SU-DHL-6 (cell line): ENCODE results near the gene COX7A2.

Experiments used
- H2AFZ ChIP-seq: fragments of 200-600 bp; sonication (generic); 2 replicates; pipeline ENCODE4 v1.6.1; 2014; ENCODE audit warnings: low read depth, mild to moderate bottlenecking, moderate library complexity, mixed read lengths, antibody characterized with exemption, low read length; ENCODE audit not compliant: severe bottlenecking
- H3F3A ChIP-seq: fragments of 200-600 bp; shearing (Covaris generic); 2 replicates; pipeline ENCODE4 v1.6.0; 2016; ENCODE audit warnings: antibody characterized with exemption, mild to moderate bottlenecking; ENCODE audit not compliant: insufficient read depth
- H3K27ac ChIP-seq: fragments of 200-600 bp; sonication (generic); 2 replicates; pipeline ENCODE4 v1.5.1; 2016; ENCODE audit warnings: low read depth, mild to moderate bottlenecking, low read length, moderate library complexity, mixed read lengths
- H3K27me3 ChIP-seq: fragments of 200-600 bp; sonication (generic), shearing (Covaris generic); 2 replicates; pipeline ENCODE4 v1.6.0; 2014; ENCODE audit warnings: mild to moderate bottlenecking, low read length
- H3K36me3 ChIP-seq: fragments of 200-600 bp; sonication (generic); 2 replicates; pipeline ENCODE4 v1.6.1; 2014; ENCODE audit warnings: mild to moderate bottlenecking, low read length, mixed read lengths
- H3K4me2 ChIP-seq: fragments of 300-600, 200-600 bp; shearing (Covaris generic), sonication (generic); 2 replicates; pipeline ENCODE4 v1.6.0; 2014; ENCODE audit warnings: low read length, low read depth, mild to moderate bottlenecking; ENCODE audit not compliant: poor library complexity, severe bottlenecking
- H3K4me3 ChIP-seq: fragments of 200-600 bp; sonication (generic); 2 replicates; pipeline ENCODE4 v1.5.1; 2014; ENCODE audit warnings: antibody characterized with exemption, low read length, mild to moderate bottlenecking, mixed read lengths; ENCODE audit not compliant: insufficient read depth, poor library complexity, severe bottlenecking
- H3K79me2 ChIP-seq: fragments of 200-600 bp; sonication (generic); 2 replicates; pipeline ENCODE4 v1.6.1; 2014; ENCODE audit warnings: mild to moderate bottlenecking, low read length, moderate library complexity; ENCODE audit not compliant: insufficient read depth
- H3K9ac ChIP-seq: fragments of 200-600 bp; sonication (generic); 2 replicates; pipeline ENCODE4 v1.7.0; 2014; ENCODE audit warnings: mild to moderate bottlenecking, low read length
- H3K9me2 ChIP-seq: fragments of 200-600 bp; sonication (generic); replicated peaks from 2 replicates; pipeline ENCODE4 v1.6.1; 2014; ENCODE audit warnings: low read length; ENCODE audit not compliant: insufficient read depth
- H3K9me3 ChIP-seq: fragments of 200-600 bp; sonication (generic); 2 replicates; pipeline ENCODE4 v1.6.1; 2014; ENCODE audit warnings: low read length, mixed read lengths; ENCODE audit not compliant: insufficient read depth
- H4K20me1 ChIP-seq: fragments of 200-600 bp; sonication (generic); 2 replicates; pipeline ENCODE4 v1.6.1; 2014; ENCODE audit warnings: low read depth, mild to moderate bottlenecking, antibody characterized with exemption, low read length, moderate library complexity, mixed read lengths
- EZH2phosphoT487 ChIP-seq: fragments of 200-600 bp; sonication (generic), shearing (Covaris generic); conservative IDR thresholded peaks from 2 replicates; pipeline ENCODE4 v1.6.1; 2018; ENCODE audit warnings: mild to moderate bottlenecking, antibody characterized with exemption, low read length, moderate library complexity, mixed read lengths
- TF ChIP-seq, protein P1 (sequence below): fragments of 200-600 bp; sonication (generic); IDR thresholded peaks from one replicate; pipeline ENCODE4 v1.5.1; 2017; ENCODE audit warnings: antibody characterized with exemption, mild to moderate bottlenecking, low read length, moderate library complexity; ENCODE audit not compliant: insufficient read depth, poor library complexity, severe bottlenecking

Gene COX7A2

DNA sequence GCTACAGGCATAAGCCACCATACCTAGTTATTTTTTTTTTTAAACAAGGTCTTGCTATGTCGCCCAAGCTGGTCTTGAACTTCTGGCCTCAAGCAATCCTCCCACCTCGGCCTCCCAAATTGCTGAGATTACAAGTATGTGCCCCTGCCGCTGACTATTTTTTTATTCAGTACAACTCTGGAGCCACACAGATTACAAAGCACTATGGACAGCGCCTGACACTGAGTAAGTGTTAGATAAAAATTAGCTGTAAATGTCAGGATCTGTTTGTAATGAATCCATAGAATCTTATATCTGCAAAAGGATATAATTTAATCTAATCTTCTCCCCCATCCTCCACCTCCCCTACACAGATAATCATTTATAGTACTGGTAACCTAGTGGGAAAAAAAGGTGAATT lies 22.5 kb downstream of the COX7A2 start:
- H3K9me2 ChIP-seq, result no peaks in the 10 kb centered on the region
- no peaks in the 10 kb centered on the region for H3K79me2 ChIP-seq
- no peaks in the 10 kb centered on the region for H4K20me1 ChIP-seq
- no peak overlapping the region for H3K4me2 ChIP-seq
- no peak overlapping the region for H2AFZ ChIP-seq
- H3K27ac ChIP-seq, result no peak overlapping the region
- H3K27me3 ChIP-seq, result no peaks in the 10 kb centered on the region
- no peak overlapping the region for H3K4me3 ChIP-seq
- H3K9me3 ChIP-seq, result no peaks in the 10 kb centered on the region
- no peak for TF ChIP-seq EZH2phosphoT487
- TF ChIP-seq, protein P1, sequence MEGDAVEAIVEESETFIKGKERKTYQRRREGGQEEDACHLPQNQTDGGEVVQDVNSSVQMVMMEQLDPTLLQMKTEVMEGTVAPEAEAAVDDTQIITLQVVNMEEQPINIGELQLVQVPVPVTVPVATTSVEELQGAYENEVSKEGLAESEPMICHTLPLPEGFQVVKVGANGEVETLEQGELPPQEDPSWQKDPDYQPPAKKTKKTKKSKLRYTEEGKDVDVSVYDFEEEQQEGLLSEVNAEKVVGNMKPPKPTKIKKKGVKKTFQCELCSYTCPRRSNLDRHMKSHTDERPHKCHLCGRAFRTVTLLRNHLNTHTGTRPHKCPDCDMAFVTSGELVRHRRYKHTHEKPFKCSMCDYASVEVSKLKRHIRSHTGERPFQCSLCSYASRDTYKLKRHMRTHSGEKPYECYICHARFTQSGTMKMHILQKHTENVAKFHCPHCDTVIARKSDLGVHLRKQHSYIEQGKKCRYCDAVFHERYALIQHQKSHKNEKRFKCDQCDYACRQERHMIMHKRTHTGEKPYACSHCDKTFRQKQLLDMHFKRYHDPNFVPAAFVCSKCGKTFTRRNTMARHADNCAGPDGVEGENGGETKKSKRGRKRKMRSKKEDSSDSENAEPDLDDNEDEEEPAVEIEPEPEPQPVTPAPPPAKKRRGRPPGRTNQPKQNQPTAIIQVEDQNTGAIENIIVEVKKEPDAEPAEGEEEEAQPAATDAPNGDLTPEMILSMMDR, result no peak
- no peaks in the 10 kb centered on the region for H3F3A ChIP-seq
- H3K9ac ChIP-seq, result no peak overlapping the region
- no peaks in the 10 kb centered on the region for H3K36me3 ChIP-seq

DNA sequence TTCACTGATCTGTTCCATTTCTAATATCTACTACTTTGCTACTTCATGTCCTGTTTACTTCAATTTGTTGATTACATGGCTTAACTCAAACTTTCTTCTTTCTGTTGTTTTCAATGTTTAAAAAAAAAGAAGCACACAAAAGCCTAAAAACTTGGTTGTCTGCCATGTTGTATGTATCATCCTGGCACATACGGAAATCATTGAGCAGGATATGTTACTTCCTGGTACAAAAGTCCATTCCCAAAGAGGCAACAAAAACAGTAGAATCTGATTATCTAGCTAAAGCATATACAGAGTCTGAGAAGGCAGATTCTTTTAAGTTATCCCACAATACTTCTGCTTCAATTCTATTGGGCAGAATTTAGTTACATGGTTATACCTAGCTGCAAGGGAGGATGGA lies 23.2 kb downstream of the COX7A2 start:
- no peak for TF ChIP-seq EZH2phosphoT487
- TF ChIP-seq, protein P1, result no peak
- H3K79me2 ChIP-seq, result no peaks in the 10 kb centered on the region
- H3K9me3 ChIP-seq, result no peaks in the 10 kb centered on the region
- H3K4me2 ChIP-seq, result no peak overlapping the region
- no peak overlapping the region for H3K4me3 ChIP-seq
- H3K27ac ChIP-seq, result no peak overlapping the region
- no peaks in the 10 kb centered on the region for H3K27me3 ChIP-seq
- H3K36me3 ChIP-seq, result no peaks in the 10 kb centered on the region
- no peaks in the 10 kb centered on the region for H3K9me2 ChIP-seq
- H3K9ac ChIP-seq, result no peak overlapping the region
- H3F3A ChIP-seq, result no peaks in the 10 kb centered on the region
- H2AFZ ChIP-seq, result no peak overlapping the region
- no peaks in the 10 kb centered on the region for H4K20me1 ChIP-seq

DNA sequence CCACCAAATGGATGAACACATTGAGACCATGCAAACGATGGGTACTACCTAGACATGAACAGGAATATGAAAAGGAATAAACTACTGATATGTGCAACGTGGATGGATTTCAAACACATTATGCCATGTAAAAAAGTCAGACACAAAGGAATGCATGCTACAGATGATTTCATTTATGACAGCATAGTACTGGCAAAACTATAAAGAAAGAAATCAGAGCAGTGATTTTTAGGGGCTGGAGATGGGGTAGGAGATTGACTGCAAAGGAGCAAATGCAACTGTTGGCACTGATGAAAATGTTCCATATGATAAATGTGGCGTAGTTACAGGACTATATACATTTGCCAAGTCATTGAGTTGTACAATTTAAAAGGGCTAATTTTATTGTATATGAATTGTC lies 24.3 kb downstream of the COX7A2 start:
- H3K9ac ChIP-seq, result no peak overlapping the region
- H3K9me3 ChIP-seq, result no peaks in the 10 kb centered on the region
- H4K20me1 ChIP-seq, result no peaks in the 10 kb centered on the region
- H3K9me2 ChIP-seq, result no peaks in the 10 kb centered on the region
- no peaks in the 10 kb centered on the region for H3K36me3 ChIP-seq
- TF ChIP-seq, protein P1, result no peak
- no peak for TF ChIP-seq EZH2phosphoT487
- no peak overlapping the region for H3K4me2 ChIP-seq
- no peaks in the 10 kb centered on the region for H3K79me2 ChIP-seq
- no peak overlapping the region for H3K4me3 ChIP-seq
- H3K27ac ChIP-seq, result no peak overlapping the region
- H2AFZ ChIP-seq, result no peak overlapping the region
- H3F3A ChIP-seq, result no peaks in the 10 kb centered on the region
- H3K27me3 ChIP-seq, result no peaks in the 10 kb centered on the region

DNA sequence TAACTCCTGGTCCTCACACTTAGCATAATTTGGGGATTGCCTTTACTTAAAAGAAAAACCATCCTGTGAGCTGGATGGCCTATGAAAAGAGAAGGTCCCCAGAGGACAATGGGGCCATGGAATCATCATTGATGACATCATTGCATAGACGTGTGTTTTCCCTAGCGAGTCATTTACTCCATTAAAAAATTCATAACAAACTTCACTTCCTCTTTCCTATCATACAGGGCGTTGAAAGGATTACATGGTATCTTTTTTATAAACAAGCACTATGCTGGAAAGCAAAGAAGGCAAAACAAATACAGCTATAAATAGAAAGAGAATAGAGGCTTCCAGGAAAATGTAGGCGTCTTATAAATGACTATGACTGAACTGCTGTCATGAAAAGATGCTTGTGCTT lies 26.4 kb downstream of the COX7A2 start:
- Histone ChIP-seq H3F3A (no peaks in the 10 kb centered on the region), H3K4me3 (no peak overlapping the region), H4K20me1 (no peaks in the 10 kb centered on the region), H3K9me2 (no peaks in the 10 kb centered on the region), H3K27ac (no peak overlapping the region), H3K9ac (no peak overlapping the region), H2AFZ (no peak overlapping the region), H3K27me3 (no peaks in the 10 kb centered on the region), H3K79me2 (no peaks in the 10 kb centered on the region), H3K36me3 (no peaks in the 10 kb centered on the region), H3K4me2 (no peak overlapping the region), H3K9me3 (no peaks in the 10 kb centered on the region)
- TF ChIP-seq, protein P1, result no peak
- TF ChIP-seq EZH2phosphoT487, result no peak
